Measurements from ENCODE around the gene LRBA.

The LRBA gene

DNA sequence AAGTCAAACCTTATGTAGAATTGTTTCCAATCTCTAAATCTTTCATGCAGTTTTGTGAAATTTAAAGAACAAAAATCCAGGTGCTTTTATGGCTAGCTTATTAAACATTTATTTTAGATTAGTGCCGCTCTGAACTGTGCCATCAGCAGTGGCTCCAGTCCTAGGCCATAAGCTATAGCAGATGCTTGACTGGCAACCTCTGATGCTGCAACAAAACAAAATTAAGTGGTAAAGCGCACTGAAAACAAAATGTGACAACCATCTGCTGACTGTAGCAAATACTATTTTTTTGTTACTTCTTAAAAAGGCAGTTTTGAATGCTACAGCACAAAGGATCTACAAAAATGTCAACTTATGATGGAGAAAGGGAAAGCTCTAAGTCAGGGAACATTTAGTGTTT is 699.4 kb downstream of the LRBA start:
- Histone ChIP-seq H3K4me3 (ENCODE audit: low read length in 2 of 2) (no peak overlapping the region), H3K9ac (ENCODE audit: low read depth in 1 of 2, low read length in 2 of 2) (no peak overlapping the region), H3K27ac (ENCODE audit: low read depth in 2 of 2, low read length in 2 of 2) (no peak overlapping the region), H3K4me1 (ENCODE audit: control insufficient read depth in 2 of 2, insufficient read depth in 2 of 2, low read length in 2 of 2) (no peaks in the 10 kb centered on the region), H3K36me3 (ENCODE audit: control insufficient read depth in 2 of 2, insufficient read depth in 2 of 2, low read length in 2 of 2) (peaks cover 0 to 6% of the 10 kb centered on the region in 2 donors), H3K27me3 (ENCODE audit: control insufficient read depth in 2 of 2, insufficient read depth in 2 of 2, low read length in 2 of 2) (no peaks in the 10 kb centered on the region), H3K9me3 (ENCODE audit: control insufficient read depth in 2 of 2, low read length in 2 of 2) (no peaks in the 10 kb centered on the region)

DNA sequence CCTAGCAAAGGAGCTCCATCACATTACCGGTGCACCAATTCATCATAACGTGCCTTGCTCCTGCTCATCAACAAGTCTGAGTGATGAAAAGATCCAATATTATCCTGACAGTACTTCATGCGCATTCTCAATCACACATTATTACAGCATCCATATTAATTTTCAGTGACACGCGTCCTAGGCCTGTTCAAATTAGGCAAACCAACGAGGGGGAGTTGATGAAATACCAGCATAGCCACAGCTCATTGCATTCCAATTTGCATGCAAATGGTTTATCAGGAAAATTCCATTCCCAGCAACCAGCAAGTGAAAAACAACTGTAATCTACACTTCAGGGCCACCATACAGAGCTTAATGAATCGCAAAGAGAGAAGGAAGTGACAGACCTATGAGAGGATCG is 699.9 kb downstream of the LRBA start:
- H3K27me3 ChIP-seq (ENCODE audit: control insufficient read depth in 2 of 2, insufficient read depth in 2 of 2, low read length in 2 of 2): no peaks in the 10 kb centered on the region
- no peaks in the 10 kb centered on the region for H3K9me3 ChIP-seq (ENCODE audit: control insufficient read depth in 2 of 2, low read length in 2 of 2)
- H3K36me3 ChIP-seq (ENCODE audit: control insufficient read depth in 2 of 2, insufficient read depth in 2 of 2, low read length in 2 of 2): peaks cover 0 to 6% of the 10 kb centered on the region in 2 donors
- H3K9ac ChIP-seq (ENCODE audit: low read depth in 1 of 2, low read length in 2 of 2): no peak overlapping the region
- H3K27ac ChIP-seq (ENCODE audit: low read depth in 2 of 2, low read length in 2 of 2): no peak overlapping the region
- no peak overlapping the region for H3K4me3 ChIP-seq (ENCODE audit: low read length in 2 of 2)
- no peaks in the 10 kb centered on the region for H3K4me1 ChIP-seq (ENCODE audit: control insufficient read depth in 2 of 2, insufficient read depth in 2 of 2, low read length in 2 of 2)

DNA sequence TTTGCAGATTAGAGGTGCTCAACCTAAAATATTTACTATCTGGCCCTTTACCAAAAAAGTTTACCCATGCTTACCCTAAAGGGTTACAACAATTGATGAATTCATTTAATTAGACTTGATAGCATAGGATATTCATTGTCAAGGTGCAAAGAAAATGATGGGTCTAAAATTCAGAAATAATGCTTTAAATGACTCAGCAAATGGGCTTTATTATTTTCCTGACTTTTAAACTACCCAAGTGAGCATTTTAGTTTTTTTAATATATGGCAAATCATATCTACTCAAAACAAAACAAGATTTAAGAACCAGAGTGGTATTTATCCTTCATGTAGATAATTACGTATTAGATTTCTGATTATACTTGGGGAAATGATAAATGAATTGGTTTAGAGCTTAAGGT is 701.1 kb downstream of the LRBA start:
- no peak overlapping the region for H3K27ac ChIP-seq (ENCODE audit: low read depth in 2 of 2, low read length in 2 of 2)
- H3K36me3 ChIP-seq (ENCODE audit: control insufficient read depth in 2 of 2, insufficient read depth in 2 of 2, low read length in 2 of 2): peaks cover 0 to 6% of the 10 kb centered on the region in 2 donors
- no peak overlapping the region for H3K4me3 ChIP-seq (ENCODE audit: low read length in 2 of 2)
- H3K9ac ChIP-seq (ENCODE audit: low read depth in 1 of 2, low read length in 2 of 2): no peak overlapping the region
- H3K4me1 ChIP-seq (ENCODE audit: control insufficient read depth in 2 of 2, insufficient read depth in 2 of 2, low read length in 2 of 2): no peaks in the 10 kb centered on the region
- H3K9me3 ChIP-seq (ENCODE audit: control insufficient read depth in 2 of 2, low read length in 2 of 2): no peaks in the 10 kb centered on the region
- H3K27me3 ChIP-seq (ENCODE audit: control insufficient read depth in 2 of 2, insufficient read depth in 2 of 2, low read length in 2 of 2): no peaks in the 10 kb centered on the region

DNA sequence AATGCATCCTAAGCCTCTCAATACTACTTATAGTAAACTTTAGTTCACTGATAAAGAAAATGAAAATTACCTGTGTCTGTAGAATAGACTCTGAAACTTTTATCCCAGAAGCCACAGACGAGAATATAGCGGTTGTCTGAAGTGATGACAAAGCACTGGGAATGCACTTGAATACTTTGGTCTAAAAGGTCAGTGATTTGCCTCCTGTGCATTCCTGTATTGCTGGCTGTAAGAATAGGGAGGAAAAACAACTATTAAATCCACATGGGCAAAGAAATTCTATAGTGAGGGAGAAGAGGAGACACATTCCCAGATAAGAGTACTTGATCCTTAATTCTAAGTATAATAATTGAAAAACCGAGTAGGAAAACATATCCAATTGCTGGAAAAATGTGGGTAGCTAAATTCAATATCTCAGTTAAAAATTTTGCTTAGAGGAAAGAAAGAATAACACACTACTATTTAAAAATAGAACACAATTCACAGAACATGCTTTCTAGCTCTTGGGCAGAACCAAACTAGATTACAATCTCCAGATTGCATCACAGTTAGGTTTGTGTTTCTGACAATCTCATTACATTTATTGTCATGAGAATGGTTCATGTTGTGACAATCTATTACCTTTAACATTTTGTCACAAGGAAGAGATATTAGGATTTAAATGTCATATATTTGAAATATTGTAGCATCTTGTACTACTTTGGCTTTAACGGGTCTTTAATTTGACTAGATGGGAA is 704.8 kb downstream of the LRBA start:
- H3K27me3 ChIP-seq (ENCODE audit: control insufficient read depth in 2 of 2, insufficient read depth in 2 of 2, low read length in 2 of 2): no peaks in the 10 kb centered on the region
- no peak overlapping the region for H3K9ac ChIP-seq (ENCODE audit: low read depth in 1 of 2, low read length in 2 of 2)
- no peaks in the 10 kb centered on the region for H3K9me3 ChIP-seq (ENCODE audit: control insufficient read depth in 2 of 2, low read length in 2 of 2)
- H3K4me3 ChIP-seq (ENCODE audit: low read length in 2 of 2): no peak overlapping the region
- no peak overlapping the region for H3K27ac ChIP-seq (ENCODE audit: low read depth in 2 of 2, low read length in 2 of 2)
- H3K4me1 ChIP-seq (ENCODE audit: control insufficient read depth in 2 of 2, insufficient read depth in 2 of 2, low read length in 2 of 2): no peaks in the 10 kb centered on the region
- H3K36me3 ChIP-seq (ENCODE audit: control insufficient read depth in 2 of 2, insufficient read depth in 2 of 2, low read length in 2 of 2): peaks cover 0 to 5% of the 10 kb centered on the region in 2 donors

DNA sequence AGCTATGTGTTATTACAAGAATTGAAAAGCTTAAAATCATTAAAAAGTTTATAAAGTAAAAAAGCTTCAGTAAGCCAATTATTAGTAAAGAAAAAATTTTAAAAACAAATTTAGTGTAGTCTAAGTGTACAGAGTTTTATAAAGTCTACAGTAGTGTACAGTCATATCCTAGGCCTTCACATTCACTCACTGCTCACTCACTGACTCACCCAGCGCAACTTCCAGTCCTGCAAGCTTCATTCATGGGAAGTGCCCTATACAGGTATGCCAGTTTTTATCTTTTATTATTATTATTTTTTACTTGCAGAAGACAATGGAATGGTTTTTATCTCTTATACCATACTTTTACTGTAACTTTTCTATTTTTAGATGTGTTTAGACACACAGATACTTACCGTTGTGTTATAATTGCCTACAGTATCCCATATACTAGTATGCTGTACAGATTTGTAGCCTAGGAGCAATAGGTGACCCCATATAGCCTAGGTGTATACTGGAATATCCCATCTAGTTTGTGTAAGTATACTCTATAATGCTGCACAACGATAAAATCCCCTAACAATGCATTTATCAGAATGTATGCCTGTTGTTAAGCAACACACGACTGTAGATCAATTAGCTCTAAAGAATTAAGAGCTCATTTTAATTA is 706.1 kb downstream of the LRBA start:
- H3K4me3 ChIP-seq (ENCODE audit: low read length in 2 of 2): no peak overlapping the region
- H3K36me3 ChIP-seq (ENCODE audit: control insufficient read depth in 2 of 2, insufficient read depth in 2 of 2, low read length in 2 of 2): no peaks in the 10 kb centered on the region
- no peaks in the 10 kb centered on the region for H3K4me1 ChIP-seq (ENCODE audit: control insufficient read depth in 2 of 2, insufficient read depth in 2 of 2, low read length in 2 of 2)
- no peak overlapping the region for H3K9ac ChIP-seq (ENCODE audit: low read depth in 1 of 2, low read length in 2 of 2)
- no peaks in the 10 kb centered on the region for H3K27me3 ChIP-seq (ENCODE audit: control insufficient read depth in 2 of 2, insufficient read depth in 2 of 2, low read length in 2 of 2)
- H3K9me3 ChIP-seq (ENCODE audit: control insufficient read depth in 2 of 2, low read length in 2 of 2): no peaks in the 10 kb centered on the region
- H3K27ac ChIP-seq (ENCODE audit: low read depth in 2 of 2, low read length in 2 of 2): no peak overlapping the region

DNA sequence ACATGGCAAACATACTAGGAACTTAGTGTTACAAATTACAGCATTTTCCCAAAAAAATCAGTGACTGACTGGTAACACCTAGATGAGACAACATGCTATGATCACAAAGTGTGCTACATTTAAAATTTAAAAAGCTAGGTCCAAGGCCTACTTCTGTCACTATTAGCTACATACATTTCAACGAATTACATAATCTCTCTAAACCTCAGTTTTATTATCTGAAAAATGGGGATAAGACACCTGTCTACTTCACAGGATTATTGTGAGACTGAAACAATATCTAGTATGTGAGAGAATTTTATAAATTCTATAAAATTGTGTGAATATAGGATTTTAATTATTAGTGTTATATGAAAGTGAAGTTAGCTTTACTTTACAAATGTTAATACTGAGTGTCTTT is 708.4 kb downstream of the LRBA start:
- Histone ChIP-seq H3K9ac (ENCODE audit: low read depth in 1 of 2, low read length in 2 of 2) (no peak overlapping the region), H3K9me3 (ENCODE audit: control insufficient read depth in 2 of 2, low read length in 2 of 2) (no peaks in the 10 kb centered on the region), H3K27me3 (ENCODE audit: control insufficient read depth in 2 of 2, insufficient read depth in 2 of 2, low read length in 2 of 2) (no peaks in the 10 kb centered on the region), H3K36me3 (ENCODE audit: control insufficient read depth in 2 of 2, insufficient read depth in 2 of 2, low read length in 2 of 2) (no peaks in the 10 kb centered on the region), H3K4me1 (ENCODE audit: control insufficient read depth in 2 of 2, insufficient read depth in 2 of 2, low read length in 2 of 2) (no peaks in the 10 kb centered on the region), H3K27ac (ENCODE audit: low read depth in 2 of 2, low read length in 2 of 2) (no peak overlapping the region), H3K4me3 (ENCODE audit: low read length in 2 of 2) (no peak overlapping the region)

DNA sequence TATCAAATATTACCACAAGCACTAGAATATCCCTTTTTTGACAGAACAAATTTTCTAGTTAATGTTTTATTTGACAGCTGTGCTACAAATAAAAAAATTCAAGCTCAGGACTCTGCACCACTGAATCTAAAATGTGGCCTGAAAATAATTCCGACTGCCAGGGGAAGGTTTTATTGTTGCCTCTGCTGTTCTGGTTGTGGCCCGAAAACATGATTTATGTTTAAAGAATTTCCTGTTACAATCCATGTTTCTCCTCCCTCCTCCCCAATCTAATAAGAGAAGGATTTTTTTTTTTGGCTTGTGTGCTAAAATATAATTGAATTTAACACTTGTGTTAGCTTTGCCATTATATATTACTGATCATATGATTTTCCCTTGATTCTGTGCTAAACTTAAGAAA is 709.1 kb downstream of the LRBA start:
- H3K27me3 ChIP-seq (ENCODE audit: control insufficient read depth in 2 of 2, insufficient read depth in 2 of 2, low read length in 2 of 2): no peaks in the 10 kb centered on the region
- no peaks in the 10 kb centered on the region for H3K9me3 ChIP-seq (ENCODE audit: control insufficient read depth in 2 of 2, low read length in 2 of 2)
- no peaks in the 10 kb centered on the region for H3K4me1 ChIP-seq (ENCODE audit: control insufficient read depth in 2 of 2, insufficient read depth in 2 of 2, low read length in 2 of 2)
- no peak overlapping the region for H3K27ac ChIP-seq (ENCODE audit: low read depth in 2 of 2, low read length in 2 of 2)
- H3K4me3 ChIP-seq (ENCODE audit: low read length in 2 of 2): no peak overlapping the region
- H3K9ac ChIP-seq (ENCODE audit: low read depth in 1 of 2, low read length in 2 of 2): no peak overlapping the region
- no peaks in the 10 kb centered on the region for H3K36me3 ChIP-seq (ENCODE audit: control insufficient read depth in 2 of 2, insufficient read depth in 2 of 2, low read length in 2 of 2)

DNA sequence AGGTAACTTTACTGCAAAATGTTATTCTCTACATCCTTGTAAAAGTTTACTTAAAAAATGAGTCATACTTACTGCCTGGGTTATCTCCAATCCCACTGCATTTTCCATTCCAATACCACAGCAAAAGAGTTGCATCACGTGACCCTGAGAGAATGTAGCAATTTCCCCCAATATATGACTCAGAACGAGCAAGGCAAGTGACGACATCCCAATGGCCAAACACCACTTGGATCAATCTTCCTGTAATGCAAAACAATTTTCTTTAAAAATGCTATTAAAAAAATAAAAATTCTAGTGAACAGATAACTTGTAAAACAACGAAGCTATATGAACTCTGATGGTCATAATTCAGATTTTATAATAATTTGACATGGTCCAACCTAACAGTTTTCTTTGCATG is 712.5 kb downstream of the LRBA start:
- Histone ChIP-seq H3K4me1 (ENCODE audit: control insufficient read depth in 2 of 2, insufficient read depth in 2 of 2, low read length in 2 of 2) (no peaks in the 10 kb centered on the region), H3K27ac (ENCODE audit: low read depth in 2 of 2, low read length in 2 of 2) (no peak overlapping the region), H3K36me3 (ENCODE audit: control insufficient read depth in 2 of 2, insufficient read depth in 2 of 2, low read length in 2 of 2) (no peaks in the 10 kb centered on the region), H3K4me3 (ENCODE audit: low read length in 2 of 2) (no peak overlapping the region), H3K27me3 (ENCODE audit: control insufficient read depth in 2 of 2, insufficient read depth in 2 of 2, low read length in 2 of 2) (no peaks in the 10 kb centered on the region), H3K9ac (ENCODE audit: low read depth in 1 of 2, low read length in 2 of 2) (no peak overlapping the region), H3K9me3 (ENCODE audit: control insufficient read depth in 2 of 2, low read length in 2 of 2) (no peaks in the 10 kb centered on the region)

DNA sequence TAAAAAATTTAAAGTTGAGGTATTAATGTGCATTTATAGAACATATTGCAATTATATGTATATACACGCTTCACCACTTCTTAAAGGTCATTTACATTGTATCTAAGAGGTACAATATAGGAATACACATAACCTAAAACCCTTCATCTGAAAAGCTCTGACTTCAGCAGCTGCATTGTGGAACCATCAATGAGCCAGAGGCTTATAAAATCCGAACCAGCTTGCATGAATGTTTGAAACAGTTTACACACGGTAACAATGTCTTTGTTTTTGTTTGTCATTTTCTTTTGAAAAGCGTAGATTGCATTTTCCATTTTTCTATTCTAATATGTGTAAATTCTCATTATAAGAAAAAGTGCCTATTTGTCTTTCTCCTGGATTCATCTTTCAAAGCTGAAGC is 715.3 kb downstream of the LRBA start:
- H3K9me3 ChIP-seq (ENCODE audit: control insufficient read depth in 2 of 2, low read length in 2 of 2): no peaks in the 10 kb centered on the region
- no peaks in the 10 kb centered on the region for H3K4me1 ChIP-seq (ENCODE audit: control insufficient read depth in 2 of 2, insufficient read depth in 2 of 2, low read length in 2 of 2)
- no peak overlapping the region for H3K27ac ChIP-seq (ENCODE audit: low read depth in 2 of 2, low read length in 2 of 2)
- H3K4me3 ChIP-seq (ENCODE audit: low read length in 2 of 2): no peak overlapping the region
- H3K27me3 ChIP-seq (ENCODE audit: control insufficient read depth in 2 of 2, insufficient read depth in 2 of 2, low read length in 2 of 2): no peaks in the 10 kb centered on the region
- H3K36me3 ChIP-seq (ENCODE audit: control insufficient read depth in 2 of 2, insufficient read depth in 2 of 2, low read length in 2 of 2): no peaks in the 10 kb centered on the region
- no peak overlapping the region for H3K9ac ChIP-seq (ENCODE audit: low read depth in 1 of 2, low read length in 2 of 2)

DNA sequence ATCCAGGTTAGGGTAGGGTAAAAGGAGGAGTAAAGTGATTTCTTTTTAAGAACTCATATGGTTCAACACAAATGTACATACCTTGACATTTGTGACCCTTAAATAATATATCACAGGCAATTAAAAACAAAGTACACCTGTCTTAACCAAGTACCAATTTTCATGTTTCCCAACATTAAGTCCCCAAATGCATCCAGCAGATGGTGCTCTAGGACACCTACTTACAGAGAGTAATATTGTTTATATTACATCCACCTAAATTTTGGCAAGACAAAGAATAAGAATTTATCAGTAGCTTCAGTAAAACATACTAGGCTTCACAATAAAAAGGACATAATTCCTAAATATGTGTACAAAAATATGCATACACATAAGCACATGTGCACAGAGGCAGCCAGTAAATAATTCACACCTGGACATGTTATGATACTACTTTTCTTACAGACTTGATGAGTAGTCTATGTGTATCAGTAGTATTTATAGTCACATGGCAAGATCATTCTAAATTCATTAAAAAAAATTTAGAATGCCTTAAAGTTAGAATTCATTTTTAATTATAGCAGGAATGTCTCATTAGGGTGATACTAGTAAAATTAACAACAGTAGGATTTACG is 717.1 kb downstream of the LRBA start:
- Histone ChIP-seq H3K4me3 (ENCODE audit: low read length in 2 of 2) (no peak overlapping the region), H3K9ac (ENCODE audit: low read depth in 1 of 2, low read length in 2 of 2) (no peak overlapping the region), H3K27me3 (ENCODE audit: control insufficient read depth in 2 of 2, insufficient read depth in 2 of 2, low read length in 2 of 2) (no peaks in the 10 kb centered on the region), H3K9me3 (ENCODE audit: control insufficient read depth in 2 of 2, low read length in 2 of 2) (no peaks in the 10 kb centered on the region), H3K4me1 (ENCODE audit: control insufficient read depth in 2 of 2, insufficient read depth in 2 of 2, low read length in 2 of 2) (no peaks in the 10 kb centered on the region), H3K36me3 (ENCODE audit: control insufficient read depth in 2 of 2, insufficient read depth in 2 of 2, low read length in 2 of 2) (no peaks in the 10 kb centered on the region), H3K27ac (ENCODE audit: low read depth in 2 of 2, low read length in 2 of 2) (no peak overlapping the region)
